GM21360 (cell line): Measurements from ENCODE around the gene DEFB112.

Source experiments
- ATAC-seq: cut with Tn5 transposase; IDR thresholded peaks from one replicate; pipeline ENCODE4 v1.9.1; 2021; ENCODE audit warnings: mild to moderate bottlenecking, moderate library complexity; ENCODE audit not compliant: unreplicated experiment

Gene DEFB112, protein sequence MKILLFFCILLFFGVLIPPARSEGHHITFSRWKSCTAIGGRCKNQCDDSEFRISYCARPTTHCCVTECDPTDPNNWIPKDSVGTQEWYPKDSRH

GRCh38 chr6:50049829-50050228 is at the start of gene DEFB112:
Gene DEFB112, minus strand, starts transcription at chr6:50049929. Its CDS starts 60 bp downstream, at chr6:50049869.
- ATAC-seq: no peak

DNA sequence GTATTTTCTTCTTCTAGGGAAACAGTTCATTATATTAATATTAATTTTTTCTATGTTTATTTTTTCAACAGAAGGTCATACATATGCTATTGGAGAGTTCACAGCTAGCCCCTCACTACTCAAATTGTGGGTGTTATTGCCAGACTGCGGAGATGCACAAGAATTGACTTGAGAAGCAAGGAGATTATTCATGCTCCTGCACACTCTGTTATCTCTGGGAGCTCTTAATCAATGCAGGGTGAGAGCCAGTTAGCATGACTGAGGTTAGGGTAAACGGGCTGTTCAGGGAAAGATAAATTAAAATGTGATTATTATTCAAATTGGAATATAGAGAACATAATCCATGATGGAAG is 48.9 kb upstream of the DEFB112 start:
- ATAC-seq: no peak

- ATAC-seq: no peak
Measured at GRCh38 chr6:50097966-50098640, 48.4 kb upstream of the DEFB112 start.

DNA sequence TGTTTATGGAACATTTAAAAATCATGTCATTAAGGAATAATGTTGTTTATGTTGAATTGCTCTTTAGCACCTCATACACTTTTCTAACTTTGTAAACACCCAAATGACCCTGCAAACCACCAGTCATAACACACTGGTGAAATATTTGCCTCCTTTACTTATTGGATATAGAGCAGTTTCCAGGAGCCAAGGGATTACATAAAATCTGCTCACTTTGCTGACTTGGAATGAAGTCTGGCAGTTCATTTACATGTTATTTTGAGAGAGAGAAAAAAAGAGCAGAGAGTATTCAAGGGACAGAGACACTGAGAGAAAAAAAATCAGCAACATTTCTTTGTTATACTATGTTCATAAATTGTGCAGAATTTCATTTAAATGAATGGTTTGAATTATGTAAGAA is 46.6 kb upstream of the DEFB112 start:
- ATAC-seq: no peak

- no peak for ATAC-seq
Measured at GRCh38 chr6:50093938-50094272, 44.2 kb upstream of the DEFB112 start.

DNA sequence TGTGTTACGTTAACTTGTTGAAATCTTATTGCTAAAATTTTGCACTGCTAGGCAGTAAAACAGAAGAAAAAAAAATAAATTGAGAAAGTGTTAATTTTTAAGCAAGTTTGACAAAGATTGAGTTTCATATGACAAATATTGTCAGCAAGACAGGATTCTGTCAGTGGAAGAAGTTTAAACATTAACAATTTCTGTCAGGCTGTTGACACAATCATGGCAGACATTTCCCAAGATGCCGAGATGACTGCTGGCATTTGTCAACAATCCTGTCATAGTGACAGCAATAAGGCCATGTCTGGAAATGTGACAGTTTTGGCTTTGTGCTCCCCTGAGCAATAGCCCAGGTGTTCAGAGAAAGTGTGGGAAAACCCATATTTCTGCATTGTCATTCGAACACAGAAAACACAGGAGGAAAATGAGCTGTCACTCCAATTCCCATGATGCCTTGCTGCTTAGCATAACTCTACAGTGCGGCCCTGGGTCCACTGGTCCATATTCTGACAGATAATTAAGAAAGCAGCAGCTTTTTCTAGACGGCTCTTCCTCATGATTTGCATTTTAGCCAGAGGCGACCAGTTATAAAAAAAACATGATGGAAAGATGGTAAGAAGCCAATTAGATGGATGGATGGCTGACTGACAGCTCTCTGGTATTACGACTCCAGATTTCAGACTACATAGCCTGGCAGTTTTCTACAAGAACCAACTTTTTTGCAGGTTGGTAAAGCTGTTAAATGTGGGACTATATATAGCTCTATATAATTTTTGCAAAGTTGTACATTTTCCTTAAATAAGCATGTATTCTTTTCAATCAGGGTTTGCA is 43.6 kb upstream of the DEFB112 start:
- ATAC-seq: no peak

GRCh38 chr6:50091641-50092040 is 41.9 kb upstream of the DEFB112 start:
- ATAC-seq: no peak

DNA sequence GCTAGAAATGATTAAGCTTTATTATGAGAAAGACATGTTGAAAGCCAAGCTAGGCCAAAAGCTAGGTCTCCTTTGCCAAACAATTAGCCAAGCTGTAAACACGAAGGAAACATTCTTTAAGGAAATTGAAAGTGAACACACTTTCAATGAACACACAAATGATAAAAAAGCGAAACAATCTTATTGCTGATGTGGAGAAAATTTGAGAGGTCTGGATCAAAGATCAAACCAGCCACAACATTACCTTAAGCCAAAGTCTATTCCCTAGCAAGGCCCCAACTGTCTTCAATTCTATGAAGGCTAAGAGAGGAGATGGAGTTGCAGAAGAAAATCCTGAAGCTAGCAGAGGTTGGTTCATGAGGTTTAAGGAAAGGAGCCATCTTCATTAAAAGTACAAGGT is 40.2 kb upstream of the DEFB112 start:
- no peak for ATAC-seq

- no peak for ATAC-seq
Measured at GRCh38 chr6:50087231-50087954, 37.7 kb upstream of the DEFB112 start.

GRCh38 chr6:50077385-50077784 is 27.7 kb upstream of the DEFB112 start:
- ATAC-seq: no peak

GRCh38 chr6:50076431-50076830 is 26.7 kb upstream of the DEFB112 start:
- ATAC-seq: no peak

GRCh38 chr6:50071921-50072320 is 22.2 kb upstream of the DEFB112 start:
- no peak for ATAC-seq

- ATAC-seq: no peak
Measured at GRCh38 chr6:50070101-50070500, 20.4 kb upstream of the DEFB112 start.

DNA sequence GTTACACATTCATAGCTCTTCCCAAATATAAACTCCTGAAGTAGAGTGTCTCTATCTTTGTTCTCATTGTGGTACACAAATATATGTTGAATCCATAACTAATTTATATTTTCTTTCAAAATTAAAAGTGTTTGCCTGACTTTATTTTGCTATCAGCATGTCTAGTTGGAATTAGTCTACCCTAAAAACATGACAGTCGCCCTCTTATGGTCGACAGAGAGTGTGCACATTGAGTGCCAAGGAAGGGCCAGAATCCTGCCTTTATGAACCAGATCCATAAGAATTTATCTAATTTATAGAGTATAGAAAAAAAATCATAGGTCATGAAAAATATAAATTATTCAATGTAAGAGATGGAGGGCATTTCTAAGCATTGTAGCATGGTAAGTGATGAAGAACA is 12.3 kb upstream of the DEFB112 start:
- ATAC-seq: no peak

- ATAC-seq: no peak
Measured at GRCh38 chr6:50056242-50056641, 6.5 kb upstream of the DEFB112 start.

DNA sequence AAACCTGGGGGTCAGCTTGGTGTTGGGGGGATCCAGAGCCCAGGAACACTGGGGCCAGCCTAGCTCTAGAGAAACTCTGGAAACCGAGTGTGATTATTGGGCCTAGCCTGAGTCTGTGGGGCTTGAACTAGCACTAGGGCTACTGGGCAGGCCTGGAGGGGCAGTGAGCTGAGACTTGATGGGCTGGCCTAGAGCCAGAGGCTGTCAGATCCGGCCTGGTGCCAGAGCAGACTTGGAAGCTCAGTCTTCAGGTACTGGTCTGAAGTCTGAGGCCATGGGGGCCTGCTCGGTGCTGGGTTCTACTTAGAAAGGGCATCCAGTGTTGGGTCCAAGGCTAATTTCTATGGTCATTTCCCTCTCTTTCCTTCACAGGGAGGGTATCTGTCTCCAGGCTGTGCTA is 2.7 kb downstream of the DEFB112 start:
- no peak for ATAC-seq

GRCh38 chr6:50030777-50031562 is 18.8 kb downstream of the DEFB112 start:
- no peak for ATAC-seq

GRCh38 chr6:50030350-50030749 is 19.4 kb downstream of the DEFB112 start:
- no peak for ATAC-seq

- ATAC-seq: no peak
Measured at GRCh38 chr6:50025258-50025657, 24.5 kb downstream of the DEFB112 start.

DNA sequence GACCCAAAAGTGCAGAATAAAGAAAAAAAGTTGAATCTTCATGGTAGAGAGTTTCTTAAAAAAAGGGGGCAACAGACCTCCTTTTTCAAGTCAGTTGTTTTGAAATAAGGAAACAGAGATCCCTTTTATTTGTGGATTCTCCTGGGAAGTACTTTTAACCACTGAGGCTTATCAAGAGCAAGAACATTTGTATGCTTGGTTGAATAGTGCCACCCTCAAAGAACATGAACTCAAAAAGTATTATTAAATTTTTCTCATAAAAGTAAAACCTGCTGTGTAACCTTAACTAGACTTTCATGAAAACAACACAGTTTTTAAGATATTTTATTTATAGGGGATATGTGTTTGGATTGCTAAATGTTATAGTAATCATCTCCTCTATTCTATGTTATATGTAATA is 27.8 kb downstream of the DEFB112 start, which contains the start of gene DEFB110:
DEFB110 (minus strand) TSS at position 101 of the 400 bp plus-strand sequence; CDS start at position 42, 59 bp downstream.
- no peak for ATAC-seq

GRCh38 chr6:50007819-50008218 is 41.9 kb downstream of the DEFB112 start:
- no peak for ATAC-seq
